Measurements from ENCODE around the gene BTBD9. TPM values are rescaled to one million over a fixed set of nuclear protein-coding genes. Genes with fewer than 3 reads are reported as not detected.

The BTBD9 gene
- total and polyA plus RNA-seq, 5 donors from 2014 or later, result 11.6 to 79.7 (median 16.7) TPM

GRCh38 chr6:38290133-38290799 lies 349.5 kb downstream of the BTBD9 start:
- ATAC-seq (ENCODE audit: low read depth in 2 of 2) (no peak), DNase-seq (no peak)
- H3K9me3 ChIP-seq (ENCODE audit: control insufficient read depth in 2 of 2, low read length in 2 of 2), result no peaks in the 10 kb centered on the region
- Mint-ChIP-seq H3K27ac (peak overlapping the region in 1 of 3 donors; percentile 43), H3K4me1 (peaks cover 0 to 4% (median 1%) of the 10 kb centered on the region in 4 donors), H3K4me3 (no peak overlapping the region), H3K36me3 (peaks cover 25% of the 10 kb centered on the region), H3K27me3 (no peaks in the 10 kb centered on the region), H3K9me3 (peaks cover 0 to 8% (median 2%) of the 10 kb centered on the region in 7 donors)
- H3K27me3 ChIP-seq (ENCODE audit: control insufficient read depth, insufficient read depth, low read length), result no peaks in the 10 kb centered on the region
- H3K4me1 ChIP-seq (ENCODE audit: control insufficient read depth, insufficient read depth, low read length, poor library complexity, severe bottlenecking), result no peaks in the 10 kb centered on the region
- H3K4me3 ChIP-seq (ENCODE audit: low read depth, low read length), result no peak overlapping the region
- H3K27ac ChIP-seq (ENCODE audit: insufficient read depth, low read length, poor library complexity, severe bottlenecking), result no peak overlapping the region
- peaks cover 16% of the 10 kb centered on the region for H3K36me3 ChIP-seq (ENCODE audit: control insufficient read depth, insufficient read depth, low read length)

DNA sequence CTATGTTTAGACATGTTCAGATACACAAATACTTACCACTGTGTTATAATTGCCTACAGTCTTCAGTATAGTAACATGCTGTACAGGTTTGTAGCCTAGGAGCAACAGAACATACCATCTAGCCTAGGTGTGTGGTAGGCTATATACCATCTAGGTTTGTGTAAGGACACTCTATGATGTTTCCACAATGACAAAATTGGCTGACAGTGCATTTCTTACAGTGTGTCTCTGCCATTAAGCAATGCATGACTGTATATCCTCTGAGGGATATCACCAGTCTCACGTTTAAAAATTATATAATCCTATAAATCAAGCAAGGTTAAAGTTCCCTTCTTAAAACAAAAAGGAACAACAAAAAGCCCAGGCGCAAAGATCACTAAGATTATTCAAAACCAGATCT lies 352.2 kb downstream of the BTBD9 start:
- no peak overlapping the region for H3K4me3 ChIP-seq (ENCODE audit: low read depth, low read length)
- H3K4me3 Mint-ChIP-seq, result no peak overlapping the region
- H3K27me3 ChIP-seq (ENCODE audit: control insufficient read depth, insufficient read depth, low read length), result no peaks in the 10 kb centered on the region
- H3K27ac Mint-ChIP-seq, result no peak overlapping the region
- no peaks in the 10 kb centered on the region for H3K9me3 ChIP-seq (ENCODE audit: control insufficient read depth in 2 of 2, low read length in 2 of 2)
- ATAC-seq (ENCODE audit: low read depth in 2 of 2) (no peak), DNase-seq (no peak)
- peaks cover 0 to 2% (median 0%) of the 10 kb centered on the region in 7 donors for H3K9me3 Mint-ChIP-seq
- peaks cover 30% of the 10 kb centered on the region for H3K36me3 Mint-ChIP-seq
- H3K27ac ChIP-seq (ENCODE audit: insufficient read depth, low read length, poor library complexity, severe bottlenecking), result no peak overlapping the region
- H3K27me3 Mint-ChIP-seq, result no peaks in the 10 kb centered on the region
- H3K36me3 ChIP-seq (ENCODE audit: control insufficient read depth, insufficient read depth, low read length), result peaks cover 19% of the 10 kb centered on the region
- no peaks in the 10 kb centered on the region for H3K4me1 ChIP-seq (ENCODE audit: control insufficient read depth, insufficient read depth, low read length, poor library complexity, severe bottlenecking)
- peaks cover 4 to 13% (median 11%) of the 10 kb centered on the region in 4 donors for H3K4me1 Mint-ChIP-seq

DNA sequence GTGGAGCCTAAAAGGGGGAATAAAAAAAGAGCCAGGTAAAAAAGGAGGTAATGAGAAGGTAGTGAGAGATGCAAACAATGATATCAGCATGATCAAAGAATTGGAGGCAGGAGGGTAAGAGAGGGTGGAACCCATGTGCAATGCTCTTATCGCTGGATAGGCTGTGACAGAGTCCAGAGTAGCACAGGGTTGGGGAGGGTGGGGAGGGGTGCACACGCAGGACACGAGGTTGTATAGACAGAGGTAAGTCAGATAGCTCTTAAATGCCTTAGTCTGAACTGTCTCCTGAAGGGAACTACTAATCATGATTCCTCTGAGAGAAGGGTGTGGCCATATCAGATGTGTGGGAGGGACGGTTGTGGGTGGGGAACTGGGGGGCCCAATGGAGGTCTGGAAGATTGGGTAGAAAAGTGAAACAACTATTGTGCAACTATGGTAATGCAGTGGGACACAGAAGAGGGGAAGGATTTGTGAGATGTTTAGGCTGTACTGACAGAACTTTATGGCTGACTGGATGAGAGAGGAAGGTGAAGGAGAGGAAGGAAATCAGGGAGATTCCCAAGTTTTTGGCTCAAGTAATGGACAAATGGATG lies 354.8 kb downstream of the BTBD9 start:
- no peak overlapping the region for H3K27ac ChIP-seq (ENCODE audit: insufficient read depth, low read length, poor library complexity, severe bottlenecking)
- H3K36me3 ChIP-seq (ENCODE audit: control insufficient read depth, insufficient read depth, low read length), result peaks cover 20% of the 10 kb centered on the region
- H3K36me3 Mint-ChIP-seq, result peaks cover 28% of the 10 kb centered on the region
- ATAC-seq (ENCODE audit: low read depth in 2 of 2) (no peak), DNase-seq (no peak)
- H3K27me3 Mint-ChIP-seq, result no peaks in the 10 kb centered on the region
- H3K4me3 Mint-ChIP-seq, result no peak overlapping the region
- H3K9me3 Mint-ChIP-seq, result peaks cover 0 to 2% (median 0%) of the 10 kb centered on the region in 7 donors
- no peak overlapping the region for H3K27ac Mint-ChIP-seq
- no peaks in the 10 kb centered on the region for H3K27me3 ChIP-seq (ENCODE audit: control insufficient read depth, insufficient read depth, low read length)
- H3K9me3 ChIP-seq (ENCODE audit: control insufficient read depth in 2 of 2, low read length in 2 of 2), result no peaks in the 10 kb centered on the region
- no peaks in the 10 kb centered on the region for H3K4me1 ChIP-seq (ENCODE audit: control insufficient read depth, insufficient read depth, low read length, poor library complexity, severe bottlenecking)
- H3K4me3 ChIP-seq (ENCODE audit: low read depth, low read length), result no peak overlapping the region
- peaks cover 4 to 13% (median 10%) of the 10 kb centered on the region in 4 donors for H3K4me1 Mint-ChIP-seq

DNA sequence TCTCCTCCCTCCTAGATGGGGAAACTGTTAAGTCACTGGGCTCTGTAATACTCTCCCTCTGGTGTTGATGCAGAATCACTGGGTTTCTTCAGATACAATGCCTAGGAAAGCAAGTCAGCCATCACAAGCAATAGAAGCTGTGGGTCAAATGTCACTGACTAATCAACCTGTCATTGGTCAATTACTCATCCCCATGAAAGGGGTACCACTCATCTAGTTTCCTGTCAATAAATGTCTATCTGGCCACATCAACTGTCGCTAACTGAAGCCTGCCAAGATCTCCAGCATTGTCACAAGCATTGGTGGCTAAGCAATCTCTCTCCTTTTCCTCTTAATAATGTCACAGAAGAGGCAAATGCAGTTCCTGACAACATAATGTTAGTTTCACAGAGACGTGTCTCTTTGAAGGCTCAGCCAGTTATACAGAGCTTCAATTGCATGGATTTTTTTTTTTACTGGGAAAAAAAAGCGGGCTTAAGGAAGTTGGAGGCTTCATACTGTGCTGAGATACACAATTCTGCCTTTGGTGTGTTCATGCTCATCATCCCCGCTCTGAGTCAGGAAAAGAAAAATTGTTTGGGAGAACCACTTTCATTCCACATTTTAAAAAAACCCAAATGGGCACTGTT lies 355.9 kb downstream of the BTBD9 start:
- no peak for ATAC-seq (ENCODE audit: low read depth in 2 of 2)
- peak in 1 of 3 donors; percentile 10 for DNase-seq
- Mint-ChIP-seq H3K36me3 (peaks cover 39% of the 10 kb centered on the region), H3K4me3 (no peak overlapping the region), H3K27me3 (no peaks in the 10 kb centered on the region), H3K27ac (no peak overlapping the region), H3K4me1 (peaks cover 4 to 13% (median 10%) of the 10 kb centered on the region in 4 donors), H3K9me3 (peaks cover 0 to 1% (median 0%) of the 10 kb centered on the region in 7 donors)
- no peak overlapping the region for H3K27ac ChIP-seq (ENCODE audit: insufficient read depth, low read length, poor library complexity, severe bottlenecking)
- no peaks in the 10 kb centered on the region for H3K27me3 ChIP-seq (ENCODE audit: control insufficient read depth, insufficient read depth, low read length)
- H3K4me3 ChIP-seq (ENCODE audit: low read depth, low read length), result no peak overlapping the region
- H3K36me3 ChIP-seq (ENCODE audit: control insufficient read depth, insufficient read depth, low read length), result peaks cover 20% of the 10 kb centered on the region
- H3K4me1 ChIP-seq (ENCODE audit: control insufficient read depth, insufficient read depth, low read length, poor library complexity, severe bottlenecking), result no peaks in the 10 kb centered on the region
- H3K9me3 ChIP-seq (ENCODE audit: control insufficient read depth in 2 of 2, low read length in 2 of 2), result no peaks in the 10 kb centered on the region

GRCh38 chr6:38282911-38283310 lies 356.8 kb downstream of the BTBD9 start:
- Mint-ChIP-seq H3K36me3 (peaks cover 37% of the 10 kb centered on the region), H3K9me3 (peaks cover 0 to 1% (median 0%) of the 10 kb centered on the region in 7 donors)

GRCh38 chr6:38281126-38281525 lies 358.6 kb downstream of the BTBD9 start:
- H3K27me3 Mint-ChIP-seq, result no peaks in the 10 kb centered on the region
- peaks cover 36% of the 10 kb centered on the region for H3K36me3 Mint-ChIP-seq

More at GRCh38 chr6:38282911-38283310, 356.8 kb downstream of the BTBD9 start:
- Mint-ChIP-seq H3K4me1 (peaks cover 4 to 13% (median 10%) of the 10 kb centered on the region in 4 donors), H3K27me3 (no peaks in the 10 kb centered on the region), H3K27ac (no peak overlapping the region), H3K4me3 (no peak overlapping the region)
- H3K27me3 ChIP-seq (ENCODE audit: control insufficient read depth, insufficient read depth, low read length), result no peaks in the 10 kb centered on the region
- peaks cover 17% of the 10 kb centered on the region for H3K36me3 ChIP-seq (ENCODE audit: control insufficient read depth, insufficient read depth, low read length)
- H3K4me1 ChIP-seq (ENCODE audit: control insufficient read depth, insufficient read depth, low read length, poor library complexity, severe bottlenecking), result no peaks in the 10 kb centered on the region
- no peak overlapping the region for H3K4me3 ChIP-seq (ENCODE audit: low read depth, low read length)
- H3K9me3 ChIP-seq (ENCODE audit: control insufficient read depth in 2 of 2, low read length in 2 of 2), result no peaks in the 10 kb centered on the region
- DNase-seq, result no peak
- H3K27ac ChIP-seq (ENCODE audit: insufficient read depth, low read length, poor library complexity, severe bottlenecking), result no peak overlapping the region
- no peak for ATAC-seq (ENCODE audit: low read depth in 2 of 2)

GRCh38 chr6:38279963-38280588 lies 359.7 kb downstream of the BTBD9 start:
- Mint-ChIP-seq H3K36me3 (peaks cover 32% of the 10 kb centered on the region), H3K4me1 (peaks cover 4 to 11% (median 9%) of the 10 kb centered on the region in 4 donors)

More at GRCh38 chr6:38281126-38281525, 358.6 kb downstream of the BTBD9 start:
- no peak for DNase-seq
- Mint-ChIP-seq H3K4me1 (peaks cover 4 to 13% (median 9%) of the 10 kb centered on the region in 4 donors), H3K4me3 (no peak overlapping the region), H3K9me3 (peaks cover 0 to 4% (median 0%) of the 10 kb centered on the region in 7 donors), H3K27ac (peak overlapping the region in 1 of 3 donors; percentile 70)
- H3K9me3 ChIP-seq (ENCODE audit: control insufficient read depth in 2 of 2, low read length in 2 of 2), result no peaks in the 10 kb centered on the region
- ATAC-seq (ENCODE audit: low read depth in 2 of 2), result no peak
- no peaks in the 10 kb centered on the region for H3K4me1 ChIP-seq (ENCODE audit: control insufficient read depth, insufficient read depth, low read length, poor library complexity, severe bottlenecking)
- H3K4me3 ChIP-seq (ENCODE audit: low read depth, low read length), result no peak overlapping the region
- no peak overlapping the region for H3K27ac ChIP-seq (ENCODE audit: insufficient read depth, low read length, poor library complexity, severe bottlenecking)
- H3K27me3 ChIP-seq (ENCODE audit: control insufficient read depth, insufficient read depth, low read length), result no peaks in the 10 kb centered on the region
- peaks cover 11% of the 10 kb centered on the region for H3K36me3 ChIP-seq (ENCODE audit: control insufficient read depth, insufficient read depth, low read length)

More at GRCh38 chr6:38279963-38280588, 359.7 kb downstream of the BTBD9 start:
- Histone ChIP-seq H3K27ac (ENCODE audit: insufficient read depth, low read length, poor library complexity, severe bottlenecking) (no peak overlapping the region), H3K9me3 (ENCODE audit: control insufficient read depth in 2 of 2, low read length in 2 of 2) (no peaks in the 10 kb centered on the region), H3K4me1 (ENCODE audit: control insufficient read depth, insufficient read depth, low read length, poor library complexity, severe bottlenecking) (no peaks in the 10 kb centered on the region), H3K4me3 (ENCODE audit: low read depth, low read length) (no peak overlapping the region), H3K27me3 (ENCODE audit: control insufficient read depth, insufficient read depth, low read length) (no peaks in the 10 kb centered on the region), H3K36me3 (ENCODE audit: control insufficient read depth, insufficient read depth, low read length) (peaks cover 8% of the 10 kb centered on the region)
- no peak for DNase-seq
- H3K27me3 Mint-ChIP-seq, result no peaks in the 10 kb centered on the region
- peaks cover 0 to 4% (median 0%) of the 10 kb centered on the region in 7 donors for H3K9me3 Mint-ChIP-seq
- no peak overlapping the region for H3K4me3 Mint-ChIP-seq
- no peak overlapping the region for H3K27ac Mint-ChIP-seq
- no peak for ATAC-seq (ENCODE audit: low read depth in 2 of 2)

All from CD4-positive, CD25-positive, alpha-beta regulatory T cell (primary cell).